Glutamatergic neuron (in vitro differentiated cells): ENCODE results near the gene APOBEC3H. TPM values are rescaled to one million over a fixed set of nuclear protein-coding genes. Genes with fewer than 3 reads are reported as not detected.

ENCODE experiments used
- DNase-seq: peaks from one replicate; pipeline ENCODE4 v3.0.0; 2022
- H3K27ac Mint-ChIP-seq: one replicate; pipeline ENCODE4 v1.8.0; 2020; ENCODE audit warnings: mild to moderate bottlenecking, mixed read lengths, inconsistent platforms; ENCODE audit not compliant: unreplicated experiment
- H3K27me3 Mint-ChIP-seq: one replicate; pipeline ENCODE4 v1.8.0; 2020; ENCODE audit warnings: mild to moderate bottlenecking, moderate library complexity, mixed read lengths, inconsistent platforms; ENCODE audit not compliant: unreplicated experiment
- H3K36me3 Mint-ChIP-seq: one replicate; pipeline ENCODE4 v1.8.0; 2020; ENCODE audit warnings: mild to moderate bottlenecking, mixed read lengths, inconsistent platforms; ENCODE audit not compliant: unreplicated experiment
- H3K4me1 Mint-ChIP-seq: one replicate; pipeline ENCODE4 v1.8.0; 2020; ENCODE audit warnings: mild to moderate bottlenecking, low read depth, mixed read lengths, inconsistent platforms; ENCODE audit not compliant: unreplicated experiment
- H3K4me3 Mint-ChIP-seq: one replicate; pipeline ENCODE4 v1.8.0; 2020; ENCODE audit warnings: mild to moderate bottlenecking, mixed read lengths, inconsistent platforms; ENCODE audit not compliant: unreplicated experiment
- H3K9me3 Mint-ChIP-seq: one replicate; pipeline ENCODE4 v1.8.0; 2020; ENCODE audit warnings: mild to moderate bottlenecking, moderate library complexity, mixed read lengths, inconsistent platforms; ENCODE audit not compliant: unreplicated experiment
- CTCF ChIP-seq: fragments of 200-600 bp; sonication (generic); IDR thresholded peaks from one replicate; pipeline ENCODE4 v1.5.0; 2021; ENCODE audit not compliant: partially characterized antibody, unreplicated experiment
- total RNA-seq: library from RNA; stranded (reverse); fragmentation: NEBNext Ultra II Directional; extraction: Animal tissue kit (Norgen Biotek cat#: 25700); gene quantifications from one replicate; pipeline ENCODE4 v1.2.1, GENCODE V29; 2021; ENCODE audit not compliant: unreplicated experiment

Gene APOBEC3H
- total RNA-seq, 1 donor from 2014 or later: not detected

GRCh38 chr22:39149915-39150847, 53.1 kb downstream of the APOBEC3H start:
- H3K27ac Mint-ChIP-seq: no peak overlapping the region
- TF ChIP-seq CTCF: no peak
- H3K9me3 Mint-ChIP-seq: peaks cover 2% of the 10 kb centered on the region
- peaks cover 8% of the 10 kb centered on the region for H3K27me3 Mint-ChIP-seq
- no peak for DNase-seq
- H3K36me3 Mint-ChIP-seq: no peaks in the 10 kb centered on the region
- H3K4me3 Mint-ChIP-seq: no peak overlapping the region
- H3K4me1 Mint-ChIP-seq: no peaks in the 10 kb centered on the region

GRCh38 chr22:39150848-39151215, 53.8 kb downstream of the APOBEC3H start:
- Mint-ChIP-seq H3K9me3 (peaks cover 5% of the 10 kb centered on the region), H3K27me3 (peaks cover 8% of the 10 kb centered on the region), H3K36me3 (no peaks in the 10 kb centered on the region), H3K4me1 (no peaks in the 10 kb centered on the region), H3K27ac (no peak overlapping the region), H3K4me3 (peak overlapping the region; percentile 64)
- no peak for TF ChIP-seq CTCF
- DNase-seq: no peak

GRCh38 chr22:39151329-39151975, 54.4 kb downstream of the APOBEC3H start:
- peaks cover 3% of the 10 kb centered on the region for H3K9me3 Mint-ChIP-seq

GRCh38 chr22:39152024-39152510, 55.0 kb downstream of the APOBEC3H start:
- no peaks in the 10 kb centered on the region for H3K4me1 Mint-ChIP-seq
- H3K27me3 Mint-ChIP-seq: peaks cover 6% of the 10 kb centered on the region
- H3K4me3 Mint-ChIP-seq: peak overlapping the region; percentile 70
- H3K36me3 Mint-ChIP-seq: no peaks in the 10 kb centered on the region
- peaks cover 3% of the 10 kb centered on the region for H3K9me3 Mint-ChIP-seq
- no peak for TF ChIP-seq CTCF
- no peak for DNase-seq
- H3K27ac Mint-ChIP-seq: no peak overlapping the region

More at GRCh38 chr22:39151329-39151975, 54.4 kb downstream of the APOBEC3H start:
- Mint-ChIP-seq H3K36me3 (no peaks in the 10 kb centered on the region), H3K4me3 (peak overlapping the region; percentile 64), H3K4me1 (no peaks in the 10 kb centered on the region), H3K27me3 (peaks cover 6% of the 10 kb centered on the region), H3K27ac (no peak overlapping the region)
- DNase-seq: no peak
- no peak for TF ChIP-seq CTCF
